ENCODE measurements around the gene STX3. TPM values are rescaled to one million over a fixed set of nuclear protein-coding genes. Genes with fewer than 3 reads are reported as not detected.

The STX3 gene
- total and polyA plus RNA-seq, 2 of the 13 experiments (the other 11 are each of a cell fraction or from before 2014, with no cell fraction given): 16.5 to 24.0 TPM

DNA sequence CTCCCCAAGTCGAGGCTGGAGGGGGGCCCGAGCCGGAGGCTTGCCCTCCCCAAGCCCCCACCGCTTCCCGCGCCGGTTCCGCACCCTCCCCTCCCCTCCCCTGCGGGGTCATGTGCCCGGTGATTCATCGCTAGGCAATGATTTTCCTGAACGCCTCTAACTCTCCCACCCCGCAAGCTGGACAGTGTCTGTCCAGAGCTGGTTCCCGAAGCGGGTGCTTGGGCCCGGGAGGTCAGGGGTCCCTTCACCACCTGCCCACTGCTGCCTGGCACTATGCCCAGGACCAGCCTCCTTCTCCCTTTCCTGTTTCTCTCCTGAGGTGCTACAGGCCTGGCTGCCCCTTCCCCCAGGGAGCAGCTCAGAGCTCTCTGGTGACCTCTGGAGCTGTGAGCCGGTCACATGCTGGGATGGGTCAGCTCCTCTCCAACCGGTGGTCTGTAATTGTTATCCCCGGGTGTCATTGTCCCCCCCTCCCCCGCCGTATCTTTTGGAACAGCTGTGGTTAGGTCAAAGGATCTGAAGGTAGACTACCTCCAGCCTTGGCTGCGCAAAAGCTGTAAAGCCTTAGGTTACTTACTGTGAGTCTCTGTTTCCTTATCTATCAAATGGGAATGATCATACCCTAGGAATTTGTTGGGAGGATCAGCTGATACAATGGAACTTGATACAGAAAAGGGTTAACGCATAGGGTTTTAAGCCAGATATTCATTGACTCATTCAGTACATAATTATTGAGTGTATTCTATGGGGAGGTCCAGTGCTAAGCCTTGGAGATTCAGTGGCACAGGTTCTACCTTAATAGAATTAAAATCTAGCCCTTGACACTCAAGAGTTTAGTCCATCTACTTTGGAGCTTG is 753 bp downstream of the STX3 start (continued):
- TF ChIP-seq, protein P1, sequence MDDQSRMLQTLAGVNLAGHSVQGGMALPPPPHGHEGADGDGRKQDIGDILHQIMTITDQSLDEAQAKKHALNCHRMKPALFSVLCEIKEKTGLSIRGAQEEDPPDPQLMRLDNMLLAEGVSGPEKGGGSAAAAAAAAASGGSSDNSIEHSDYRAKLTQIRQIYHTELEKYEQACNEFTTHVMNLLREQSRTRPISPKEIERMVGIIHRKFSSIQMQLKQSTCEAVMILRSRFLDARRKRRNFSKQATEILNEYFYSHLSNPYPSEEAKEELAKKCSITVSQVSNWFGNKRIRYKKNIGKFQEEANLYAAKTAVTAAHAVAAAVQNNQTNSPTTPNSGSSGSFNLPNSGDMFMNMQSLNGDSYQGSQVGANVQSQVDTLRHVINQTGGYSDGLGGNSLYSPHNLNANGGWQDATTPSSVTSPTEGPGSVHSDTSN (CRISPR knock-in tag; IDR thresholded peaks at IDR 0.05; ENCODE audit: borderline replicate concordance): no peak
- TF ChIP-seq ZNF232 (CRISPR knock-in tag; IDR thresholded peaks at IDR 0.05; ENCODE audit: borderline replicate concordance): peak; percentile 33; the same call in 1 of the 2 replicates
- TF ChIP-seq RFX3 (CRISPR knock-in tag; IDR thresholded peaks at IDR 0.05): no peak
- TF ChIP-seq, protein P2, sequence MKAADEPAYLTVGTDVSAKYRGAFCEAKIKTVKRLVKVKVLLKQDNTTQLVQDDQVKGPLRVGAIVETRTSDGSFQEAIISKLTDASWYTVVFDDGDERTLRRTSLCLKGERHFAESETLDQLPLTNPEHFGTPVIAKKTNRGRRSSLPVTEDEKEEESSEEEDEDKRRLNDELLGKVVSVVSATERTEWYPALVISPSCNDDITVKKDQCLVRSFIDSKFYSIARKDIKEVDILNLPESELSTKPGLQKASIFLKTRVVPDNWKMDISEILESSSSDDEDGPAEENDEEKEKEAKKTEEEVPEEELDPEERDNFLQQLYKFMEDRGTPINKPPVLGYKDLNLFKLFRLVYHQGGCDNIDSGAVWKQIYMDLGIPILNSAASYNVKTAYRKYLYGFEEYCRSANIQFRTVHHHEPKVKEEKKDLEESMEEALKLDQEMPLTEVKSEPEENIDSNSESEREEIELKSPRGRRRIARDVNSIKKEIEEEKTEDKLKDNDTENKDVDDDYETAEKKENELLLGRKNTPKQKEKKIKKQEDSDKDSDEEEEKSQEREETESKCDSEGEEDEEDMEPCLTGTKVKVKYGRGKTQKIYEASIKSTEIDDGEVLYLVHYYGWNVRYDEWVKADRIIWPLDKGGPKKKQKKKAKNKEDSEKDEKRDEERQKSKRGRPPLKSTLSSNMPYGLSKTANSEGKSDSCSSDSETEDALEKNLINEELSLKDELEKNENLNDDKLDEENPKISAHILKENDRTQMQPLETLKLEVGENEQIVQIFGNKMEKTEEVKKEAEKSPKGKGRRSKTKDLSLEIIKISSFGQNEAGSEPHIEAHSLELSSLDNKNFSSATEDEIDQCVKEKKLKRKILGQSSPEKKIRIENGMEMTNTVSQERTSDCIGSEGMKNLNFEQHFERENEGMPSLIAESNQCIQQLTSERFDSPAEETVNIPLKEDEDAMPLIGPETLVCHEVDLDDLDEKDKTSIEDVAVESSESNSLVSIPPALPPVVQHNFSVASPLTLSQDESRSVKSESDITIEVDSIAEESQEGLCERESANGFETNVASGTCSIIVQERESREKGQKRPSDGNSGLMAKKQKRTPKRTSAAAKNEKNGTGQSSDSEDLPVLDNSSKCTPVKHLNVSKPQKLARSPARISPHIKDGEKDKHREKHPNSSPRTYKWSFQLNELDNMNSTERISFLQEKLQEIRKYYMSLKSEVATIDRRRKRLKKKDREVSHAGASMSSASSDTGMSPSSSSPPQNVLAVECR (CRISPR knock-in tag; IDR thresholded peaks at IDR 0.05; ENCODE audit: borderline replicate concordance): 0 out of 2 replicates have a peak, but pooled peaks have one; percentile 48
- TF ChIP-seq NR2F1 (CRISPR knock-in tag; IDR thresholded peaks at IDR 0.05): peak in 1 of 2 experiments; percentile 43; a peak in 1 of 4 replicates
- TF ChIP-seq HMG20B (CRISPR knock-in tag; conservative IDR thresholded peaks at IDR 0.05): 0 out of 2 replicates have a peak, but pooled peaks have one; percentile 33
- no peak for TF ChIP-seq SIN3B (IDR thresholded peaks at IDR 0.05; ENCODE audit: low read length)
- peak; percentile 39; the same call in 1 of the 2 replicates for TF ChIP-seq NR2C2 (CRISPR knock-in tag; IDR thresholded peaks at IDR 0.05; ENCODE audit: borderline replicate concordance)
- no peak for TF ChIP-seq ZNF160 (CRISPR knock-in tag; IDR thresholded peaks at IDR 0.05)
- TF ChIP-seq, protein P3, sequence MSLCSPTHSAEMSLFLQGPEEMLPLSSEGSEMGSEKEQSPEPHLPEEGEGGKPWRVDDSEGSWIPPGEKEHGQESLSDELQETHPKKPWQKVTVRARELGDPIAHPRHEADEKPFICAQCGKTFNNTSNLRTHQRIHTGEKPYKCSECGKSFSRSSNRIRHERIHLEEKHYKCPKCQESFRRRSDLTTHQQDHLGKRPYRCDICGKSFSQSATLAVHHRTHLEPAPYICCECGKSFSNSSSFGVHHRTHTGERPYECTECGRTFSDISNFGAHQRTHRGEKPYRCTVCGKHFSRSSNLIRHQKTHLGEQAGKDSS (CRISPR knock-in tag; IDR thresholded peaks at IDR 0.05; ENCODE audit: borderline replicate concordance, low read depth): no peak
- TF ChIP-seq, protein P4, sequence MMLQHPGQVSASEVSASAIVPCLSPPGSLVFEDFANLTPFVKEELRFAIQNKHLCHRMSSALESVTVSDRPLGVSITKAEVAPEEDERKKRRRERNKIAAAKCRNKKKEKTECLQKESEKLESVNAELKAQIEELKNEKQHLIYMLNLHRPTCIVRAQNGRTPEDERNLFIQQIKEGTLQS (CRISPR knock-in tag; IDR thresholded peaks at IDR 0.05): peak; percentile 66; the same call in 1 of the 2 replicates
- peak; percentile 97 for TF ChIP-seq ZSCAN25 (CRISPR knock-in tag; IDR thresholded peaks at IDR 0.05)
- TF ChIP-seq NCOA2 (CRISPR knock-in tag; IDR thresholded peaks at IDR 0.05): no peak
- TF ChIP-seq MIER3 (CRISPR knock-in tag; IDR thresholded peaks at IDR 0.05; ENCODE audit: borderline replicate concordance): no peak
- peak; percentile 45; the same call in 1 of the 2 replicates for TF ChIP-seq SRY (CRISPR knock-in tag; IDR thresholded peaks at IDR 0.05)
- TF ChIP-seq, protein P5, sequence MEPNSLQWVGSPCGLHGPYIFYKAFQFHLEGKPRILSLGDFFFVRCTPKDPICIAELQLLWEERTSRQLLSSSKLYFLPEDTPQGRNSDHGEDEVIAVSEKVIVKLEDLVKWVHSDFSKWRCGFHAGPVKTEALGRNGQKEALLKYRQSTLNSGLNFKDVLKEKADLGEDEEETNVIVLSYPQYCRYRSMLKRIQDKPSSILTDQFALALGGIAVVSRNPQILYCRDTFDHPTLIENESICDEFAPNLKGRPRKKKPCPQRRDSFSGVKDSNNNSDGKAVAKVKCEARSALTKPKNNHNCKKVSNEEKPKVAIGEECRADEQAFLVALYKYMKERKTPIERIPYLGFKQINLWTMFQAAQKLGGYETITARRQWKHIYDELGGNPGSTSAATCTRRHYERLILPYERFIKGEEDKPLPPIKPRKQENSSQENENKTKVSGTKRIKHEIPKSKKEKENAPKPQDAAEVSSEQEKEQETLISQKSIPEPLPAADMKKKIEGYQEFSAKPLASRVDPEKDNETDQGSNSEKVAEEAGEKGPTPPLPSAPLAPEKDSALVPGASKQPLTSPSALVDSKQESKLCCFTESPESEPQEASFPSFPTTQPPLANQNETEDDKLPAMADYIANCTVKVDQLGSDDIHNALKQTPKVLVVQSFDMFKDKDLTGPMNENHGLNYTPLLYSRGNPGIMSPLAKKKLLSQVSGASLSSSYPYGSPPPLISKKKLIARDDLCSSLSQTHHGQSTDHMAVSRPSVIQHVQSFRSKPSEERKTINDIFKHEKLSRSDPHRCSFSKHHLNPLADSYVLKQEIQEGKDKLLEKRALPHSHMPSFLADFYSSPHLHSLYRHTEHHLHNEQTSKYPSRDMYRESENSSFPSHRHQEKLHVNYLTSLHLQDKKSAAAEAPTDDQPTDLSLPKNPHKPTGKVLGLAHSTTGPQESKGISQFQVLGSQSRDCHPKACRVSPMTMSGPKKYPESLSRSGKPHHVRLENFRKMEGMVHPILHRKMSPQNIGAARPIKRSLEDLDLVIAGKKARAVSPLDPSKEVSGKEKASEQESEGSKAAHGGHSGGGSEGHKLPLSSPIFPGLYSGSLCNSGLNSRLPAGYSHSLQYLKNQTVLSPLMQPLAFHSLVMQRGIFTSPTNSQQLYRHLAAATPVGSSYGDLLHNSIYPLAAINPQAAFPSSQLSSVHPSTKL (CRISPR knock-in tag; IDR thresholded peaks at IDR 0.05): peak; percentile 40; the same call in 1 of the 2 replicates
